GM21515 (cell line): ENCODE measurements around the gene CNOT9.
A peak's percentile ranks its signal among the peaks of the same experiment; 100 is the strongest.
"Not testable (repeated sequence)": the region's sequence is repeated elsewhere in the genome, so short reads cannot be mapped to it uniquely, and the experiment has no call there.

Experiments
- ATAC-seq: cut with Tn5 transposase; IDR thresholded peaks from one replicate; pipeline ENCODE4 v1.9.1; 2021; ENCODE audit not compliant: unreplicated experiment

Gene CNOT9, protein sequence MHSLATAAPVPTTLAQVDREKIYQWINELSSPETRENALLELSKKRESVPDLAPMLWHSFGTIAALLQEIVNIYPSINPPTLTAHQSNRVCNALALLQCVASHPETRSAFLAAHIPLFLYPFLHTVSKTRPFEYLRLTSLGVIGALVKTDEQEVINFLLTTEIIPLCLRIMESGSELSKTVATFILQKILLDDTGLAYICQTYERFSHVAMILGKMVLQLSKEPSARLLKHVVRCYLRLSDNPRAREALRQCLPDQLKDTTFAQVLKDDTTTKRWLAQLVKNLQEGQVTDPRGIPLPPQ

DNA sequence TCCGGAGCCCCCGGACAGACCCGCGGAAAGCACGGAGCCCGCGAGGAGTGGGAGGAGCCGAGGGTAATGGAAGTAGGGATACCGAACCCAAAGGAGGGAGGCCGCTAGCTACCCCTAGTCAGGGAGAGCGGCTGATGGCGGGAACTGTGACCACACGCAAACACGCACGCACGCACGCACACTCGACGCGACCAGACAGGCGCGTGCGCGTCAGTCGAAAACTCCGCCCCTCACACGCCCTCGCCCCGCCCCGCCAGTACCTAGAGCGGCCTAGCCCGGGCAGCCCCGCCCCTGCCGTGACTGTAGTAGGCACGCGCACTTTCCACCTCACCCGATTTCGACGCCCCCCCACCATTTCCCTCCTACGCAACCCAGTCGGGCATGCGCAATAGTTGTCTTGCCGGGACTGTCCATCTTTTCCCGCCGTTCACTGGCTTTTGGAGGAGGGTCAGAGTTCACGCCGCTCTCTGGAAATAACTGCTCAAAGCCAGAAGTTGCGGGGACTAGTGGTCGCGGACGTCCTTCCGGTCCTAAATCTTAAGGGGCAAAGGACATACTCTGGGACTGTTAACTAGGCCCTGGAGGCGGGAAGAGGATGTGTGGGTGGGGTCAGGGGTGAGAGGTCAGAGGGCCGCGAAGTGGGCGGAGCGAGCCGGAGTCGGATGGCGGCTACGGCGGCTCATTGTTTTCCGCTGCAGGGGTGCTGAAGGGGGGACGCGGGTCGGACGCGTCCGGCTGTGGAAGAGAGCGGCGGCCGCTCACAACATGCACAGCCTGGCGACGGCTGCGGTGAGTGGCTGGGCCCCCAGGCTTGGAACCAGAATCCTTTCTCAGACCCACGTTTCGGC lies at the start of gene CNOT9, which contains the start of gene USP37:
Gene CNOT9, plus strand, starts transcription at position 650 of the 848 bp plus-strand sequence. Its CDS starts 116 bp downstream, at position 766.
Gene USP37, minus strand, starts transcription at position 162 of the 848 bp plus-strand sequence. CDS start 9,698 bp downstream, outside the sequence.
- ATAC-seq, result peak; percentile 79

DNA sequence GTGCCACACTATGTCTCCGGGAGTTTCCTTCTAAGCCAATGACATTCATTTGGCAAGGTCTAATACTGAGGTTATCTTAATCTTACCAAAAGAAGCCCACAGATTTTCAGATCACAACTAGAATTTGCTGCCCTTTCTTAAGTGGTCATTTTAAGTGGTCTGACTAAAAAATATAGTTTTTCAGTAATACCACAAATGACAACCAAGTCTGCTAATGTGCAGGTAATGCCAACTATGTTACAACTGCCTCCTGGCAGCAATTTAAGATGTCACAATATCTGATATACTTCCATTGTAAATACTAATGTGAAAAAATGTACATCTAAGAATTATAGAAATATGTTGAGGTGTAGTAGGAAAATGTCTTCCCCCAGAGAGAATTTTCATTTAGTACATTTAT lies 49.8 kb upstream of the CNOT9 start:
- ATAC-seq, result no peak

DNA sequence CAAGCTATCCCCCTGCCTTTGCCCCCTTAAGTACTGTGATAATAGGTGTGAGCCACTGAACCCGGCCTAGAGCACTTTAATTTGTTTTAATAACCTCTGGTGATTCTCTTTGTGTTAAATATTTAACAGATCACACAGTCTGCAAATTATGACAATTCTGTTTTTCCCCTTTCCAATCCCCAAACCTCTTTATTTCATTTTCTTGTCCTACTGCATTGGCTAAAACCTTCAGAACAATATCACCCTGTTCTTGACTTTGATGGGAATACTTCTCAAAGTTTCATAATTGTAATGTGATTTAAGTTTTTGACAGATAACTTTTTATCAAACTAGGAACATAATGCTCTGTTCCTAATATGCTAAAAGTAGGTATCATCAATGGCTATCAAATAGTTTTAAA lies 45.0 kb upstream of the CNOT9 start:
- ATAC-seq, result no peak

DNA sequence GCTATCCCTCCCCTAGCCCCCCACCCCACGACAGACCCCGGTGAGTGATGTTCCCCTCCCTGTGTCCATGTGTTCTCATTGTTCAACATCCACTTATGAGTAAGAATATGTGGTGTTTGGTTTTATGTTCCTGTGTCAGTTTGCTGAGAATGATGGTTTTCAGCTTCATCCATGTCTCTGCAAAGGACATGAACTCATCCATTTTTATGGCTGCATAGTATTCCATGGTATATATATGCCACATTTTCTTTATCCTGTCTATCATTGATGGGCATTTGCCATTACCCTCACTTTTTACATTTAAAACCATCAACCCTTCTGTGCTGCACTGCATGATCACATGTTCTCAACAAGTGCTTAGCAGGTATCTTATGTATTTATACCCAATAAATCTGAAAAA lies 40.2 kb upstream of the CNOT9 start:
- ATAC-seq, result not testable (repeated sequence)

DNA sequence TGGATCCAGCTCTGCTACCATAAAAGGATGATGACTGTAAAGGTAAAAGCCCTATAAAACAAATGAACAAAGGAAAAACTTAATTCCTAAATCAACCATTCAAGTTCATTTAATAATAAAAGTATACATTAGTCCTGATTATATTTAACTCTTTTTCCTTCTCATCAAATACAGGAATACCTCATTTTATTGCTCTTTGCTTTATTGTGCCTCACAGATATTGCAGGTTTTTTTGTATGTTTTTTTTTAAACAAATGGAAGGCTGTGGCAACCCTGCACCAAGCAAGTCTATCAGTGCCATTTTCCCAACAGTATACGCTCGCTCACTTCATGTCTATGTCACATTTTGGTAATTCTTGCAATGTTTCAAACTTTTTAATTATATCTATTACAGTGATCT lies 38.6 kb upstream of the CNOT9 start:
- ATAC-seq, result no peak

DNA sequence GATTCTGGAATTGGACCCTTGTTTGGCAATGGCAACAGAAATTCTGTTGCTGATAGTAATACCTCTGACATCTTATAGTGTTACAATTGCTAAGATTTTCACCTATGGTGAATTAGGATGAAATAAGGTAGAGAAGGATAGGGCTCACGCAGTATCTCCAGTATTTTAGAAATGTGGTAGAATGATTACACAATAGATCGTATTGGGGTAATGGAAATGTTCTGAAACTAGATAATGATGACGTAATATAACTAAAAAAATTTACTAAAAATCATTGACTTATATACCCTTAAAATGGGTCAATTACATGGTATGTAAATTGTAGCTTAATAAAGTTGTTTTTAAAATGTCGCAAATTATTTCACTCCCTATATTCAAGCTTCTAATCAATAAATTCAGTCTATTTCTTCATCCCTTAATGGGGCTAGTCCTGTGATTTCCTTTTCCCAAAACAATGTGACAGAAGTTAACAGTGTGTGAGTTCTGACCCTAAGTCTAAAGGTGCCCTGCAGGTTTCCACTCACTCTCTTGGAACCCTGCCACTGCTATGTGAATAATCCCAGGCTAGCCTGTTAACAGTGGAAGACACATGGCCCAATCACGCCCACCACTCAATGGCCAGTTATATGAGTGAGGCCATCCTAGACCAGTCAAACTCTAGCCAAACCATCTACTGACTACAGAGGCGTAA lies 31.7 kb upstream of the CNOT9 start:
- no peak for ATAC-seq

DNA sequence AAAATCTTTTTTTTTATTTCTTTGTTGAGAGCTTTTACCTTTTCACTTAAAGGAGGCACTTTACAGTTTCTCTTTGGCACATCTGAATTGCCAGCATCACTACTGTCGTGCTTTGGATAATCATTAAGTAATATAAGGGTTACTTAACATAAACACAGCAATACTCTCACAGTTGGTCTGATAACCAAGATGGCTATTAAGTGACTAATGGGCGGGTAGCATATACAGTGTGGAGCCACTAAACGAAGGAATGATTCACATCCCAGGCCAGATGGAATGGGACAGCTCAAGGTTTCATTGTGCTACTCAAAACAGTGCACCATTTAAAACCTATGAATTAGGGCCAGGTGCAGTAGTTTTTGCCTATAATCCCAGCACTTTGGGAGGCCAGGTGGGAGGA lies 28.6 kb upstream of the CNOT9 start:
- ATAC-seq, result no peak

DNA sequence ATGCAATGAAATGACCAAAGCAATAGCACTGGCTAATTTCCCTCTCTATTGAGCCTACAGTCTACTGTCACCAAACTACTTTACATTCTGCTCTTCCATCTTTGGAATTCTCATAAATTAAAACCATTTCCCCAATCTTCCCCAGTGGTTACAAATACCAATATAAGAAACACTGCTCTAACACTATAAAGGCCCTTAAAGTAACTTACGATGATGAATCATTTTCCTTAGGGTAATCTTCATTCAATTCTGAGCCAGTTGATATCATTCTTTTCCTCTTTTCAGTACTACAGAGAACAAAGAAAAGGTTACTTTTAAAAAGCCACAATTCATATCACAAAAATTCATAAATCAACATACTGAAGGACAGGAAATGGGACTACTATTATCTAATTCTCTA lies 22.6 kb upstream of the CNOT9 start:
- no peak for ATAC-seq

DNA sequence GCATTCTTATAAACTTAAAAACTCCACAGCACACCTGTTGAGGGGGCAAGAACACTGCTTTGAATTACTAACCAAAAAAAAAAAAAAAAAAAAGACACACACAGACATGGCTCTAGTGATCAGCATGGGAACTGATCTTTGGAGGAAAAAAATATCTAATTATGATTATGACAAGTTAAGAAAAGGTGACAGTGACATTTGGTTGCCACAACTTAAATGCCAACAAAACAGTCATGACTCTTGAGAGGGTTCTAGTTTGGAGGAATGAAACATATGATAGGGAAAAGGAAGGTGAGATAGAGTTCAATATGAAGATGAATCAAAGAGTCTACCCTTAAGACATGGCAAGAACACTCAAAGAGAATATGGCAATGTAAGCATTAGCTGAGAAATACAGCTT lies 21.1 kb upstream of the CNOT9 start:
- no peak for ATAC-seq

DNA sequence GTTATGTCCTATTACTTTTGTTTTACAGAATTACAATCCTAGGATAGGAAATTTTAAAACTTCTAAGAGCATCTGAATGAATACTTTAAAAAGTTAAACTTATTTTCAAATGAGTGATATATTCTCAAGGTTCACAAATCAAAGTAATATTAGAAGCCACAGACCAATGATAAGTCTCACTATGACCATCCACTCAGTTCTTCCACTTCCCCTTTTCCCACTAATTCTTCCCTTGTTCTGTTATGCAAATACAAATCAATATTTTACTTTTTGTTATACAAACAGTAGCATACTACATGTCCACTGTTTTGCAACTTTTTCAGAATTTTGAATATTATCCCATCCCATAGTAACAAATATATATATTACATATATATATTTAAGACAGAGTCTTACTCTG lies 20.7 kb upstream of the CNOT9 start:
- no peak for ATAC-seq

DNA sequence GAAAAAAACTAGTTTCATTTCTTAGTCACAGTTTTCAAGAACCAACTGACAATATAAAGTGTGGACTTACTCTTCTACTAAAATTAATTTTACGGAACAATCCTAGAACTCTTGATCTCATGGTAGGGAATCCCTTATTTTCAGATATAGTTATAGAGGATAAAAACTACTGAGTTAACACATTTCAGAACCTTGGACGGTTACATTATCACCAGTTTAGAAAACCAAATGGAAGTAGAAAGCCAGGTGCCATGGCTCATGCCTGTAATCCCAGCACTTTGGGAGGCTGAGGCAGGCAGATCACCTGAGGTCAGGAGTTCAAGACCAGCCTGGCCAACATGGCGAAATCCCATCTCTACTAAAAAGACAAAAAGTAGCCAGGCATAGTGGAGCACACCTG lies 14.4 kb upstream of the CNOT9 start:
- not testable (repeated sequence) for ATAC-seq

DNA sequence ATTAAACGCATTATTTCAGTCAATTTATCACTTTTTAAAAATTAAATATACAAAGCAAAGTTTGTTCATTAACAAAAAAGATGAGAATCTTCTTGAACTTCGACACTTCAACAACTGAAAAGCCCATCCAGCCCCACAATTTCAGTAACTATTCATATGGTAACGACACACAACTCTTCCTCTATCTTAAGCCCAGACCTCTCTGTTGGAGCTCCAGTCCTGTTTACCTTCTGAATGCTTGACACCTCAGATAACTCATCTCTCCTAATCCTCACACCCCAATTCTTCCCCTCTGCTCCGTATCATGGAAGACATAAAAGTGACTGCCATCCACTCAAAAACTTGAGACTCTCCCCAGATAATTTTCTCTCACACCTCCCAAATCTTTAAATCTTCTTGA lies 13.1 kb upstream of the CNOT9 start:
- no peak for ATAC-seq

DNA sequence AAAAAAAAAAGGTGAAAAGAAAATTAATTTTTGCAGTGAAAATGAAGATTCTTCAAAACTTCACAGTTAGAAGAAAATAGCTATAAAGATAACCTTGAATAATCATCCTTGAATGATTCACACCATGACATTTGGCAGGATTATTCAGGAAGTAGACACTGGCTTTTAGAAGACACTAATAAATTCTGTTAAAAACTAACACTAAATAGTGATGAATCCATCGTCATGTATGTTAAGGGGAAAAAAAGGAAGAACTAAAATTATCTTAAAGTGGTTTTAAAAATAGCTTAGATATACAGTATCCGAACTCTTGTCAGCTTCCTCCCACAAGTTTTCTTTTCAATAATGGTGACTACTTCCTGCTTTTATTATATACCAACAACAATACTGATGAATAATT lies 10.7 kb upstream of the CNOT9 start:
- ATAC-seq, result no peak

DNA sequence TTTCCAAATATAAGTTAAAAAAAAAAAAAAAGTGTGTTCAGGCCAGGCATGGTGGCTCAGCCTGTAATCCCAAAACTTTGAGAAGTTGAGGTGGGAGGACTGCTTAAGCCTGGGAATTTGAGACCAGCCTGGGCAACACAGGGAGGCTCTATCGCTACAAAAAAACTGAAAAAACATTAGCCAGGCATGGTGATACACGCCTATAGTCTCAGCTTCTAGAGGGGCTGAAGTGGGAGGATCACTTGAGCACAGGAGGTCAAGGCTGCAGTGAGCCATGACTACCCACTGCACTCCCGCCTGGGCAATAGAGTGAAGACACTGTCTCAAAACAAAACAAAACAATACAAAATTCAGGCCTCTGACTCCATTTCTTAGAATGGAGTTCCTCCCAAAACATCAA lies 9.7 kb upstream of the CNOT9 start:
- no peak for ATAC-seq

DNA sequence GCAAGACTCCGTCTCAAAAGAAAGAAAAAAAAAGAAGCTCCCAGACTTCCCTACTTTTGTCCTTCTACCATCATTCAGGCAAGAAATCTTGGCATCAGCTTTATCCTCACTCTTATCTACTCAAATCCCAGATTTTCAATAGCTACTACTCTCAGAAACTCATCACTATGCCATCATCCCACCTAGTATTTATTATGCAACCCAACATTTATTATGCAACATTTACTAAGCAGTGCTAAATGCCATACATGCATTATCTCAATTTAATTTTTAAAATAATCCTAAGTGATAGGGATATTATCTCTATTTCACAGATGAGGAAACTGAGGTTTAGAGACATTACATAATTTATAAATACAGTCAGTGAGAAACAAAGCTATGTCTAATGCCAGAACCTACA lies 4.6 kb upstream of the CNOT9 start:
- no peak for ATAC-seq

DNA sequence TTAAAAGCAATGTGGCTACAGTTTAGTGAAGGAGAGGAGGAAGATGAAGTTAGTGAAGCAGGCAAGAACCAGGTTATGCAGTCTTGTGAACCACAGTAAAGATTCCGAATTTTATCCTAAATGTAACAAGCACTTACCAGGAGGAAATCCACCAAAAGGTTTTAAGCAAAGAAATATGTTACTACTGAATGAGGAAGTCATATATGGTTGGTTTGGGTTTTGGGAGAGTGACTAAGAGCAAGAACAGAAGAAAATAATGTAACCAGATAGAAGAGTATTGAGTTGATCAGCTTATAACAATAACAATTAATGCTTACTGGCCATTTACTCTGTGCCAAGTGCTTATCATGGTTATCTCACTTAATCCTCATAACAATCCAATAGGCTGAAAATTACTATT lies 2.3 kb upstream of the CNOT9 start:
- ATAC-seq, result no peak

DNA sequence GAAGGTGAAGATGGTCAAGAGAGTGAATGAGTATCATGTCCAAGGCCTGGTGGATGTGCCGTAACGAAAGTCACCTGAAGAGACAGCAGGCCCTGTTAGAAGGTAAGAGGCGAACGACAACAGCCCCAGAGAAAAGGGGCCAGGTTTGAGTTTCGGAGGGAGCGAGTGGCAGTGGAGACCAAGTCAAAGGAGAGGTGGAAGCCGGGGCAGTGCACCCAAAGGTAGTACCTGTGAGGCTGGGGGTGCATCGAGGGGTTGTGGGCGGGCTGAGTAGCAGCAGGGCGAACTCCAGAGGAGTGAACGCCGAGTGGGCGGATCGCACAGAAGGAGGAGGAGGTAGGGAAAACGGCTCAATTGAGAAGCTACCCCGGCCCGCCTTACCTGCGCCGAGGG lies 846 bp upstream of the CNOT9 start:
- ATAC-seq, result peak; percentile 37

DNA sequence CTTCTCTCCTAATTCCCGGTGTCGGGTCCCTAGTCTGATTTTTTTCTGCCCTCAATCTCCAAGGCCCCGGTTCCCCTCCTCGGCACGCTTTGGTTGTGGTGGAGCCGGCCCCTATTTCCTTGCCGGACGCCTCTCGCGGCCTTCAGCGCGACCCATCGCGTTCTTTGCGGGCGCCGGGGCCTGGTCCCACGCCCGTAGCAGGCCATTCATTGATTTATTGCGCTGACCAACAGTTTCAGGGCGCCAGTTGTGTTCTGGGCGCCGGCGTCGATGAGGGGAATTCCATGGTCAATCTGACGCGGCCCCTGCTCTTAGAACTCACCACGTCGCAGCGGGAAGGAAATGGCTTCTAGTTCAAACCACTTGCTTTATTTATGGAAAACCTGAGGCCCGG lies 396 bp downstream of the CNOT9 start:
- peak; percentile 21 for ATAC-seq

DNA sequence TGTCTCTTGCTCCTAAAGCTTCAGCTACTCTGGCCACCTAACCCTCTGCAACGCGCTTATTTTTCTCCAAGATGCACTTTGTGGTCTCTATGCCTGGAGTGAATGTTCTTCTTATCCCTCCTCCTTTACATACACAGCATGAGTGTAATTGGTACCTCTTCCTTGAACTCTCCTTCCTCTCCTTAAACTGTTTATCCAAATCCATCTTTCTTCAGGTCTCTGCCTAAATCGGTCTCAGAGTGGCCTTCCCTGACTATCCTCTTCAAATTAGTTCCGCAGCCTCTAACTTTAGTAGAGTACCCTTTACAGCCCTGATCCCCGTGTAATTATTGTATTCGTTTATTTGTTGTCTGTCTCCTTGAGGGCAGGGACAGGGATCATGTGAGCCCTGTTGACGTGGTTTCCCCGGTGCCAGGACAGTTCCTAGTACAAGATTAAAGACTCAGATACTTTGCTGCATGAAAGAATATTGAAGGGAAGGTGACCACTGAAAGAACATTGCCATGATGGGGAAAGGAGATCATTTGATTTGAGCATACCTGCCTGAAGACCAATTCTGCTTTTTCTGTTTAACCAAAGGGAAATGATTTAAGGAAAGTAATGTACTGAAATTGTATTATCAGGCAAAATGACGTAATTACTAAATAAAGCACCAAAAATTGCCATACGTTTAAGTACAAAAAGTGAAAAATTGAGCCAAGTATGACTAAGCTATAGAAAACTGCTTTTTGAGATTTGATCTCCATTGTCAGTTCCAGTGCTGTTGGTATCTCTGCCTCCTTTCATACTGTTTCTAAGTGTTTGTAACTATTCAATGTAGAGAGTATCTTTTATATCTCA lies 1.2 kb downstream of the CNOT9 start:
- ATAC-seq, result no peak

DNA sequence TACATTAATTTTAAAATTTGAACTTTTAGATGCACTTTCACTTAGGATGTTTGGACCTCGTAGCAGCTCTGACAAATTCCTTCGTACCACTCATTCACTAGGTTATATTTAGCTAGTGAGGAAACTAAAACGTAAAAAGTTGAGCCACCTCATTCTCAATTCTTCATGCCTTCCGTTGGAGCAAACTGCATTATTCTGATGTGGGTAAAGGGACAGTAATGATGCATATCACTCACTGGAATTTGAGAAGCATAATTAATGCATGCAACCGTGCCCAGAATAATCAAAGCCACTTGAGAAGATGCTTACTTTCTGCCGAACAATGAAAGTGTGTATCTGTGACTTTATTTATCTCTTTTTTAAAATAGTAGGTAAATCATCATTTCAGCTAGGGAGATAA lies 2.2 kb downstream of the CNOT9 start:
- ATAC-seq, result no peak

DNA sequence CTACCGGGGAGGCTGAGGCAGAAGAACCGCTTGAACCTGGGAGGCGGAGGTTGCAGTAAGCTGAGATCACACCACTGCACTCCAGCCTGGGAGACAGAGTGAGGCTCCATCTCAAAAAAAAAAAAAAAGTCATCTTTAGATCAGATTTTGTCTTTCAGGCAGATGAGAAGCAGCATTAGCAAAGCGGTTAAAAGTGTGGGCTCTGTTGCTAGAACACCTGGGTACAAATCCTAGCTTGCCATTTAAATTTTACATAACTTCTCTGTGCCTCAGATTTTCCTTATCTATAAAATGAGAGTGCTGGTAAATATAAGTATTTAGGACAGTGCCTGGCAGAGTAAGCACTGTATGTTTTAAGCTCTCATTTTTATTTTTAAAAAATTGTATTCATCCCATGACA lies 8.2 kb downstream of the CNOT9 start:
- no peak for ATAC-seq
